Fibroblast of upper back skin (primary cell): ENCODE results near the gene ZBTB40.

Source experiments
- DNase-seq: peaks from one replicate; pipeline ENCODE4 v3.0.0-alpha.2; 2013

Gene ZBTB40

DNA sequence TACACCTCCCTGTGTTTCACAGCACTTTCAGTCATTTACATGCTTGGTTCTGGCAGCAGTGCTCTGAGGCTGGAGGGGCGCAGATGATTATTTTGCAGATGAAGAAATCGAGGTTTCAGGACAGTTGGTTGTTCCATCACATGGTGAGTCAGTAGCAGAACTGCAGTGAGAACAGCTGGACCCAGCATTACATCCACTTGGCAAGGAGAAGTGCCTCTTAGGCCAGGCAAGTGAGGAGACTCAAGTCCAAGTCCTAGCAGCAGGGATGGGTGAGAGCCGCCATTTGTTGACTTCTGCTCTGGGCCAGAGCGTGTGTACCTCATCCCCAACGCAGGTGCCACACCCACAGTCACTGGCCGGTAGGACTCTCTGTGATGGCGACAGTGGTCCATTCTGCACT is 84.9 kb downstream of the ZBTB40 start:
- DNase-seq, result no peak

- no peak for DNase-seq
Measured at GRCh38 chr1:22537441-22538139, 85.9 kb downstream of the ZBTB40 start.

GRCh38 chr1:22539510-22540118 is 88.0 kb downstream of the ZBTB40 start:
- no peak for DNase-seq

DNA sequence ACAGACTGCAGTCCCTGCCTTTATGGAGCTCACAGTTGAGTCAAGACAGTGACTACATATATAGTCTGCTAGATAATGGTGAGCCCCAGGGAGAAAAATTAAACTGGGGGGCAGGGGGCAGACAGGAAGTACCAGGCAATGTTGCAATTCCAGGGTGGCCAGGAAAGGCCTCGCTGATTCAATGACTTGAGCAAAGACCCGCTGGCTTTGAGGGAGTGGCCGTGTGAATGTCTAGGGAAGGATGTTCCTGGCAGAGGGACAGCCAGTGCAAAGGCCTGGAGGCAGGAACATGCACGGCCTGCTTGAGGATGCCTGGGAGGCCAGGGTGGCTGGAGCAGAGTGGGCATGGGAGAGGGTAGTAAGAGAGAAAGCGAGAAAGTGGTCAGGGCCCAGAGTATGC is 88.7 kb downstream of the ZBTB40 start:
- DNase-seq, result no peak

DNA sequence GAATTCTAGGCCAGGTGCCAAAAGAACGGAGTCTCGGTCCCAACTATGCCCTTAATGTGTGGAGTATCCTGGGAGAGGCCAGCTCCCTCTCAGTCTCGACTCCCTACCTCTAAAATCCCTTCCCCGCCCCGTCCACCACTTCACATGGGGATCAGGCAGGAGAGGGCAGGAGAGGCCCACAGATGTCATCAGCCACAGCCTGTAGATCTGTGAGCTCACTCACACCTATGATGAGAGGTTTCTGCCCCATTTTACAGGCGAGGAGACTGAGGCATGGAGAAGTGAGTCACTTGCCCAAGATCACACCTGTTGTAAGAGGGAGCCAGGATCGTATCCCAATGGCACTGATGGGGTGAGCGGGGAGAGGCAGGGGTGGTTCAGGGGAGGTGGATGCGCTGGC is 91.2 kb downstream of the ZBTB40 start:
- DNase-seq, result no peak

GRCh38 chr1:22543679-22544078 is 92.0 kb downstream of the ZBTB40 start:
- no peak for DNase-seq

DNA sequence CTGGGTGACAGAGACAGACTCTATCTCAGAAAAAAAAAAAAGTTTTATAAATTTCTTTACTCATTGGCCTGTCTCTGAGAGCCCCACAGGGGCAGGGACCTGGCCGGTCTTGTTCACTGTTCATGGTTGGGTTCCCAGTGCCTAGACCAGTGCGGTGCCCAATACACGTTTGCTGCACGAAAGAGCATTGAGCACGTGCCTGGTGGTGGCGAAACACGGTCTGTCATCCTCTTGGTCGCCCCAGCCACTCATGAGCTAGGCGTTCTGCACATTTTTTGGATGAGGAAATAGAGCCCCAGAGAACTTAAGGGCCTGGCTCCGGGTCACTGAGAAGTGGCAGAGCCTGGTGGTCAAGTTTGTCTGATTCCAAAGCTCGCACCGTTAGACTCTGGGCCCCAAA is 93.0 kb downstream of the ZBTB40 start:
- DNase-seq, result no peak

GRCh38 chr1:22545141-22545540 is 93.5 kb downstream of the ZBTB40 start:
- no peak for DNase-seq

DNA sequence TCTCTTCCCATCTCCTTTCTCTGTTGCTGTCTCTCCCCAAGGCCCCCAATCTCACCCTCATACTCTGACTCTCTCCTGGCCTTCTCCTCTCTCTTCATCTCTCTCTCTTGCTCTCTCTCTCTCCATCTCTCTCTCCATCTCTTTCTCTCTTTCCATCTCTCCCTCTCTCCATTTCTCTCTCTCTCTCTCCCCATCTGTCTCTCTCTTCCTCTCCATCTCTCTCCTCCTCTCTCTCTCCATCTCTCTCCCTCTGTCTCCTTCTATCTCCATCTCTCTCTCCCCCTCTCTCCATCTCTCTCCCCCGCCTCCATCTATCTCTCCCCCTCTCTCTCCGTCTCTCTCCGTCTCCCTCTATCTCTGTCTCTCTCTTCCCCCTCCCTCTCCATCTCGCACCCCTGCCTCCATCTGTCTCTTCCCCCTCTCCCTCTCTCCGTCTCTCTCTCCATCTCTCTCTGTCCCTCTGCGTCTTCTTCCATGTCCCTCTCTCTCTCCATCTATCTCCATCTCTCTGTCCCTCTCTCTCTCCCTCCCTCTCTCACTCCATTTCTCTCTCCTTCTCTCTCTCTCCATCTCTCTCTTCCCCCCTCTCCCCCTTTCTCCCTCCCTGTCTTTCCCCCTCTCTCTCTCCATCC is 95.7 kb downstream of the ZBTB40 start:
- DNase-seq, result no peak

DNA sequence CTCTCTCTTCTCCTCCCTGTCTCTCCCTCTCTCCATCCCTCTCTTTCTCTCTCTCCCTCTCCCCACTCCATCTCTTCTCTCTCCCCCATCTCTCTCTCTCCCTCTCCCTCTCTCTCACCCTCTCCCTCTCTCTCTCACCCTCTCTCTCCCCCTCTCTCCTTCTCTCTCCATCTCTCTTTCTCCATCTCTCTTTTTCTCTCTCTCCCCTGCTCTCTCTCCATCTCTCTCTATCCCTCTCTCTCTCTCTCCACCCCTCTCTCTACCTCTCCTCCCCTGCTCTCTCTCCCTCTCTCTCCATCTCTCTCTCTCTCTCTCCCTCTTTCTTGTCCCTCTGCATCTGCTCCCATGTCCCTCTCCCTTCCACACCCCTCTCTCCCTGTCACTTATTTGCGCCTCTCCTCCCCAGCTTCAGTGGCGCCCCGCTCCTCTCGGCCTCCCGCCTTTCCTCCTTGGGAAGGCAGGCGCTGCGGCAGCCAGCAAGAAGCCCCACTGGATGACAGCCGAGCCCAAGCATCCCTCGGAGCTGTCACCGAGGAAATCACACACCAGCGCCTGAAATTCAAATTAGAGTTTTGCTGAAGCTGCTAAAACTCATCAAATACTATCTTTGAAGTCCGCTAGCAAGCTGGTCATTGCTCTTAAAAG is 96.3 kb downstream of the ZBTB40 start:
- no peak for DNase-seq

DNA sequence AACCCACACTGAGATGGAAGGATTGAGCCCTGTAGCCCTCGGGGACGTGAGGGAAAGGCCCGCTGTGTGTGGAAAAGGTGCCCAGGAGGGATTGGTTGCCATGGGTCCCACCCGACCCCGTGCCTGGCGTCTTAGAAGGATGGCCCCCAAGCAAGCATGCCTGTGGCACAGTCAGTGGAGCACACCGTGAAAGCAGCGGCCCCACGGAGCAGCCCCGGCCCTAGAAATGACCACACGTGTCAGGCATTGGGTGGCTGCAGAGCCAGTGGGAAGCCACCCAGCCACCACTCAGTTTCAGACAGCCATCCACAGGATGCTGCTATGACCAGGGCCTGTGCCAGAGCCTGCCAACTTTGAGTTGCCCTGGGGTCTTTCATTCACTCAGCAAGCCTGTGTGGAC is 98.4 kb downstream of the ZBTB40 start:
- no peak for DNase-seq

GRCh38 chr1:22551591-22551990 is 99.9 kb downstream of the ZBTB40 start:
- no peak for DNase-seq

- no peak for DNase-seq
Measured at GRCh38 chr1:22552021-22552420, 100.4 kb downstream of the ZBTB40 start.

DNA sequence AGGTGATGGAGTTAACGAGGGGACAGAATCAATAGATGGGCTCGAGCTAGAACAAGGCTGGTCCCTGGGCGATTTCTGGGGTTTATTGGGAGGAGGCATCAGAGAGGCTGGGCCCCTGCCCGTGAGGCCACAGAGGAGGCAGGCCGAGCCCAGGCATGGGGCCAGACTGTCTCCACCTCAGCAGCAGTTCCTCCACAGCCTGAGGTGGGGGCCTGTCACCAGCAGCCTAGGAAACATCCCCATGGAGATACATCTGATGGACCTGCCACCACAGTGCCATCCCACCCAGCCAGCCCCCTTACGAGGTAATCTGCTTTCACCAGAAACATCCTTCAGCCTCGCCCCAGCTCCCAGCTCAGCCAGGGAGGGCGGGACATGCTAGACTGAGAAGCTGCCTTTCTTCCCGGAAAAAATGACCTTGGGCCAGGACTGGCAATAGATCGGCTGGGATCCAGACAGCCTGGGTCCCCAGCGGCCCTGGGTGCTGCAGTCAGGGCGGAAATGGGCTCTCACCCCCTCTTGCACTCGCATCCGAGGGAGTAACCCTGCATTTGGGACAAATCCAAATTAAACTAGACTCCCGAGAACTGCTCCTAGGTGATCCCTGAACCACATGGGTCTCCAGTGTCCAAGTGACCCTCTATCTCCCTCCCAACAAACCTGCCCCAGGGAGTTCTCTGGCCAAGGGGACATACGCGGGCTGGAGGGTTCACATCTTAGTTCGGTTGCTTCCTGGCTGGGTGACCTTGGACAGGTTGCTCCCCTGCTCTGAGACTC is 101.6 kb downstream of the ZBTB40 start:
- no peak for DNase-seq

- no peak for DNase-seq
Measured at GRCh38 chr1:22553991-22554522, 102.4 kb downstream of the ZBTB40 start.

DNA sequence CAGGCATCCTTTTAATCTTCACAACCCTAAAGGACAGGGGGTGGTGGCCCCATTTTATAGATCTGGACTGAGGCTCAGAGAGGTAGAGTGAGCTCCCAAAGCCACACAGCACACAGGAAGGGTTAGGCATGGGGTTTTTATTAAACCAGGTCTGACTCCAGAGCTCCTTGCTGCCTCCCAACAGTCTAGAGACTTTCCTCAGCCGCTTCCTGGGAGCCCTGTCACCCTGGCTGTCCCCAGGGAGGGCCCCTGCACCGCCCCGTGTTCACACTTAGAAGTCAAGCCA is 103.7 kb downstream of the ZBTB40 start:
- no peak for DNase-seq

- DNase-seq, result no peak
Measured at GRCh38 chr1:22556391-22557104, 104.9 kb downstream of the ZBTB40 start.

DNA sequence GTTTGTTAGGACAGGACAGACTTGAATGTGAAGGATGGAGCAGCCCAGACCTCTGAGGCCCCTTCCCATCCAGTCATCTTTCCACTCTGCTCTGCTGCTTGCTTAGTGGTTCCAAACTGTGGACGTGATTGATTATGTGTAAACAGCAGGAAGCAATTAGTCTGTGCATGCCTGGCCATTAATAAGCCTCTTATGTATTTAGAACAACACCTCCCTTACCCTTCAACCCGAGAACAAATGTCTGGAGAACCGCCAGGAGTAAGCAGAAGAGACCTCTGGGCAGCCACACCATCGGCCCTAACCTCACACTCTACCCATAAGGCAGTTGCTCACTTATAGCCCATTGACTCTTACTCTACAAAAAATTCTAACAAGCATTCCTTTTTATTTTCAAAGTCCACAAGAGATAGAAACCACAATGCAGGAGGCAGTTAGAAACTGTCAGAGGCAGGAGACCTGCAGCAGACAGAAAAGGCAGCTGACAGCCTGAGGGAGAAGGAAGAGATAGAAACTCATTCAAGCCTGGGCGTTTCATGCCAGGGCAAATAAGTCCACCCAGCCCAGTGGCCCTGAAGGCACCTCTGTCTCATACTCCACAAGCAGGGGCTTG is 105.8 kb downstream of the ZBTB40 start:
- peak; percentile 42 for DNase-seq

DNA sequence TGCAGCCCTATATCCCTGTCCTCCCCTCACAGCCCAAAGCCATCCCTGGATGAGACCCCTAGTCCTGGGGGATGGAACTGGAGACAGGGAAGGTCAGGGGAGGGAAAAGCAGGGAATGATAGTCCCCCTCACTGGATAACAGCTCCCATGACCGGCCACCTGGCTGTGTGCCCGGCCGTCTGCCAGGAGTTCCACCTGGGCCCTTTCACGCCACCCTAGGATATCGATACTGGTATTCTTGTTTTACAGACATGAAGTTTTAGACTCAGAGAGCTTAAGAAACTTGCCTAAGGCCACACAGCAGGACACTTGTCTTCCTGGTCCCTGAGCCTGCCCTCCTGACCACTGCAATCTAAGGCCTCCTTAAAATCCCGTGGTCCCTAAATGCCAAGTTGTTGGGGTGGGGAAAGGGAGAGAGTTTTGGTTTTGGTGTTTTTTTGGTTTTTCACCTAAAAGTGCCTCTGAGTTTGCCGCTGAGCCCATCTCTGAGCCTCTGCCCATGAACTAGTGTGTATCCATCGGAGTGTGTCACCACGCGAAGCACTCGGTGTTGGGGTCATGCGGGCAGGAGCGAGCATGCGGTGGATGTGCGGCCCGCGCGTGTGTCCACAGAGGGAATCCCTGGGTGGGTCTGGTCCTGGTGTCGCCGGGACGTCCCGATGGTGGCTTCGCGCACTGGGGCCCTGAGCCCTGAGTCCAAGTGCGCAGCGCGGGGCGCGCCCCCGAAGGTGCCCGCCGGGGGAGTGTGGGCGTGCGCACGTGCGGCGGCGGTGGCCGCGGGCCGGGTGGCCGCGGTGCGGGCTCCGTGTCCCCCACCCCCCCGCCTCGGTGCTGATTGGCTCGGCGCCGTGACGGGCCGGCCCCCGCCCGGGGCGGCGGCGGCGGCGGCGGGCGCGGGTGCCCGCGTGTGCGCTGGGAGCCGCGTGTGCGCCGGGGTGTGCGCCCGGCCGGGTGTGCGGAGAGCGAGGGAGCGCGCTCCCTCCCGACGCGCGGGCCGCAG is 111.2 kb downstream of the ZBTB40 start, which contains the start of gene EPHA8:
Gene EPHA8, plus strand, starts transcription at position 906 of the 1,000 bp plus-strand sequence. CDS start 147 bp downstream, outside the sequence.
- no peak for DNase-seq
